HG02938 (cell line): ENCODE data around the gene MYO5A.
A peak's percentile ranks its signal among the peaks of the same experiment; 100 is the strongest.
"Not testable (repeated sequence)": the region's sequence is repeated elsewhere in the genome, so short reads cannot be mapped to it uniquely, and the experiment has no call there.

Source experiments
- ATAC-seq: cut with Tn5 transposase; IDR thresholded peaks from one replicate; pipeline ENCODE4 v1.9.1; 2021; ENCODE audit warnings: mild to moderate bottlenecking, moderate library complexity; ENCODE audit not compliant: unreplicated experiment

MYO5A gene

GRCh38 chr15:52466134-52466701 is 62.5 kb downstream of the MYO5A start:
- ATAC-seq, result peak; percentile 91

- peak; percentile 60 for ATAC-seq
Observed at GRCh38 chr15:52464478-52464877, 64.2 kb downstream of the MYO5A start.

GRCh38 chr15:52464040-52464439 is 64.6 kb downstream of the MYO5A start:
- ATAC-seq, result no peak

GRCh38 chr15:52463638-52464037 is 65.0 kb downstream of the MYO5A start:
- no peak for ATAC-seq

- no peak for ATAC-seq
Observed at GRCh38 chr15:52462806-52463360, 65.8 kb downstream of the MYO5A start.

- ATAC-seq, result not testable (repeated sequence)
Observed at GRCh38 chr15:52459701-52460100, 69.0 kb downstream of the MYO5A start.

GRCh38 chr15:52459265-52459664 is 69.4 kb downstream of the MYO5A start:
- not testable (repeated sequence) for ATAC-seq

- ATAC-seq, result no peak
Observed at GRCh38 chr15:52448011-52448890, 80.4 kb downstream of the MYO5A start.

GRCh38 chr15:52445954-52446353 is 82.7 kb downstream of the MYO5A start:
- no peak for ATAC-seq

- ATAC-seq, result no peak
Observed at GRCh38 chr15:52445553-52445952, 83.1 kb downstream of the MYO5A start.

- not testable (repeated sequence) for ATAC-seq
Observed at GRCh38 chr15:52443205-52443604, 85.5 kb downstream of the MYO5A start.

- ATAC-seq, result no peak
Observed at GRCh38 chr15:52441841-52442240, 86.8 kb downstream of the MYO5A start.

- ATAC-seq, result no peak
Observed at GRCh38 chr15:52440946-52441345, 87.7 kb downstream of the MYO5A start.

GRCh38 chr15:52440414-52440813 is 88.3 kb downstream of the MYO5A start:
- no peak for ATAC-seq

GRCh38 chr15:52439470-52439869 is 89.2 kb downstream of the MYO5A start:
- no peak for ATAC-seq

GRCh38 chr15:52439042-52439441 is 89.6 kb downstream of the MYO5A start:
- not testable (repeated sequence) for ATAC-seq

- ATAC-seq, result no peak
Observed at GRCh38 chr15:52438047-52438446, 90.6 kb downstream of the MYO5A start.

GRCh38 chr15:52437646-52438045 is 91.0 kb downstream of the MYO5A start:
- ATAC-seq, result no peak

- ATAC-seq, result no peak
Observed at GRCh38 chr15:52436981-52437380, 91.7 kb downstream of the MYO5A start.

- no peak for ATAC-seq
Observed at GRCh38 chr15:52434885-52435284, 93.8 kb downstream of the MYO5A start.

- ATAC-seq, result no peak
Observed at GRCh38 chr15:52428297-52428696, 100.4 kb downstream of the MYO5A start.

GRCh38 chr15:52427804-52428203 is 100.9 kb downstream of the MYO5A start:
- ATAC-seq, result peak; percentile 73
